ENCODE data around the gene PRR5. TPM values are rescaled to one million over a fixed set of nuclear protein-coding genes. Genes with fewer than 3 reads are reported as not detected.

The PRR5 gene
- total and polyA plus RNA-seq, 2 experiments from 2014 or later = 15.3 to 31.4 TPM

GRCh38 chr22:44661659-44662569 is 40.1 kb upstream of the PRR5 start:
- peaks cover 16% of the 10 kb centered on the region for H3K4me1 Mint-ChIP-seq
- Histone ChIP-seq H3K9me2 (ENCODE audit: insufficient read depth) (no peaks in the 10 kb centered on the region), H3K4me3 (no peak overlapping the region; the same call in 1 of the 2 replicates), H2AFZ (peak overlapping the region; percentile 98), H3K4me1 (ENCODE audit: insufficient read depth) (no peaks in the 10 kb centered on the region; the same call in 1 of the 2 replicates), H3K27me3 (ENCODE audit: insufficient read depth) (peaks cover 7% of the 10 kb centered on the region; the same call in 1 of the 2 replicates), H3K79me2 (replicated peaks; ENCODE audit: insufficient read depth) (no peaks in the 10 kb centered on the region), H3F3A (replicated peaks; ENCODE audit: low read depth) (peaks cover 8% of the 10 kb centered on the region; the same call in 1 of the 2 replicates), H3K27ac (ENCODE audit: low read depth) (no peak overlapping the region), H3K4me2 (peak overlapping the region; percentile 76), H3K36me3 (ENCODE audit: insufficient read depth) (no peaks in the 10 kb centered on the region), H4K20me1 (replicated peaks; ENCODE audit: insufficient read depth) (no peaks in the 10 kb centered on the region)
- DNase-seq (ENCODE audit: low spot score) (no peak), ATAC-seq (no peak)
- TF ChIP-seq POLR2AphosphoS5 (IDR thresholded peaks at IDR 0.05; ENCODE audit: low read depth) = no peak
- H3K36me3 Mint-ChIP-seq (ENCODE audit: low read depth) = no peaks in the 10 kb centered on the region
- H3K9me3 Mint-ChIP-seq = peaks cover 4% of the 10 kb centered on the region; the same call in 2 of the 3 replicates
- no peak overlapping the region for H3K4me3 Mint-ChIP-seq
- H3K27ac Mint-ChIP-seq = no peak overlapping the region
- peaks cover 12% of the 10 kb centered on the region for H3K27me3 Mint-ChIP-seq (ENCODE audit: insufficient read depth, low read depth, poor library complexity)

GRCh38 chr22:44663256-44663999 is 38.6 kb upstream of the PRR5 start:
- Mint-ChIP-seq H3K4me3 (no peak overlapping the region), H3K36me3 (ENCODE audit: low read depth) (no peaks in the 10 kb centered on the region), H3K4me1 (peaks cover 21% of the 10 kb centered on the region), H3K27ac (no peak overlapping the region), H3K9me3 (peaks cover 4% of the 10 kb centered on the region; the same call in 2 of the 3 replicates), H3K27me3 (ENCODE audit: insufficient read depth, low read depth, poor library complexity) (peaks cover 19% of the 10 kb centered on the region)
- H3K9me2 ChIP-seq (ENCODE audit: insufficient read depth) = no peaks in the 10 kb centered on the region
- ATAC-seq = no peak
- H3K4me1 ChIP-seq (ENCODE audit: insufficient read depth) = no peaks in the 10 kb centered on the region; the same call in 1 of the 2 replicates
- H3K4me2 ChIP-seq = no peak overlapping the region
- H3K79me2 ChIP-seq (replicated peaks; ENCODE audit: insufficient read depth) = no peaks in the 10 kb centered on the region
- no peak overlapping the region for H2AFZ ChIP-seq
- no peak overlapping the region for H3K4me3 ChIP-seq
- H3F3A ChIP-seq (replicated peaks; ENCODE audit: low read depth) = peaks cover 12% of the 10 kb centered on the region
- no peak overlapping the region for H3K27ac ChIP-seq (ENCODE audit: low read depth)
- DNase-seq (ENCODE audit: low spot score) = no peak
- H3K27me3 ChIP-seq (ENCODE audit: insufficient read depth) = peaks cover 13% of the 10 kb centered on the region; the same call in 1 of the 2 replicates
- no peaks in the 10 kb centered on the region for H3K36me3 ChIP-seq (ENCODE audit: insufficient read depth)
- H4K20me1 ChIP-seq (replicated peaks; ENCODE audit: insufficient read depth) = no peaks in the 10 kb centered on the region
- no peak for TF ChIP-seq EZH2 (IDR thresholded peaks at IDR 0.05; ENCODE audit: low read depth, unreplicated experiment)
- TF ChIP-seq ZNF331 (CRISPR knock-in tag; IDR thresholded peaks at IDR 0.05; ENCODE audit: low read depth) = no peak
- TF ChIP-seq ZNF462 (CRISPR knock-in tag; IDR thresholded peaks at IDR 0.05) = no peak
- TF ChIP-seq ETS1 (IDR thresholded peaks at IDR 0.05) = no peak
- TF ChIP-seq JUNB (IDR thresholded peaks at IDR 0.05; ENCODE audit: unreplicated experiment) = no peak
- no peak for TF ChIP-seq STAT1 (IDR thresholded peaks at IDR 0.05; ENCODE audit: unreplicated experiment)
- TF ChIP-seq POLR2AphosphoS5 (IDR thresholded peaks at IDR 0.05; ENCODE audit: low read depth) = no peak

Data from GM23338 (cell line).